ENCODE measurements around the gene GCGR. TPM values are rescaled to one million over a fixed set of nuclear protein-coding genes. Genes with fewer than 3 reads are reported as not detected.

Gene GCGR
- total and polyA plus RNA-seq, 2 of the 13 experiments (the other 11 are each of a cell fraction or from before 2014, with no cell fraction given) = 0.04 to 0.13 TPM

- peak; percentile 99 for TF ChIP-seq ZNF615 (CRISPR knock-in tag; IDR thresholded peaks at IDR 0.05; ENCODE audit: borderline replicate concordance)
- TF ChIP-seq BCL3 (CRISPR knock-in tag; IDR thresholded peaks at IDR 0.05) = peak; percentile 92
- TF ChIP-seq KAT7 (CRISPR knock-in tag; IDR thresholded peaks at IDR 0.05; ENCODE audit: borderline replicate concordance) = peak; percentile 50; the same call in 1 of the 2 replicates
- TF ChIP-seq KMT2A (CRISPR knock-in tag; IDR thresholded peaks at IDR 0.05) = peak; percentile 48; the same call in 1 of the 2 replicates
- TF ChIP-seq POLR2AphosphoS5 (IDR thresholded peaks at IDR 0.05; ENCODE audit: low read depth, low read length) = peak; percentile 76
- TF ChIP-seq DPF2 (CRISPR knock-in tag; IDR thresholded peaks at IDR 0.05; ENCODE audit: borderline replicate concordance, low read depth) = peak; percentile 83
- TF ChIP-seq ZBTB4 (CRISPR knock-in tag; IDR thresholded peaks at IDR 0.05; ENCODE audit: borderline replicate concordance) = no peak; the same call in 1 of the 2 replicates
- TF ChIP-seq STAG1 (CRISPR knock-in tag; IDR thresholded peaks at IDR 0.05) = no peak
- no peak for TF ChIP-seq ZNF576 (CRISPR knock-in tag; IDR thresholded peaks at IDR 0.05)
- TF ChIP-seq RBM39 (IDR thresholded peaks at IDR 0.05; ENCODE audit: low read depth, low read length, poor library complexity, severe bottlenecking) = peak; percentile 58
- no peak for TF ChIP-seq SP140L (CRISPR knock-in tag; IDR thresholded peaks at IDR 0.05; ENCODE audit: borderline replicate concordance)
- TF ChIP-seq ZC3H4 (CRISPR knock-in tag; IDR thresholded peaks at IDR 0.05; ENCODE audit: borderline replicate concordance) = peak; percentile 99
- peak; percentile 77 for TF ChIP-seq DZIP1 (CRISPR knock-in tag; IDR thresholded peaks at IDR 0.05)
- TF ChIP-seq ZSCAN5A (CRISPR knock-in tag; IDR thresholded peaks at IDR 0.05; ENCODE audit: borderline replicate concordance) = no peak
- peak; percentile 79 for TF ChIP-seq ZFX (CRISPR knock-in tag; IDR thresholded peaks at IDR 0.05; ENCODE audit: low read depth)
- TF ChIP-seq ZNF598 (CRISPR knock-in tag; IDR thresholded peaks at IDR 0.05; ENCODE audit: borderline replicate concordance) = peak; percentile 71; the same call in 1 of the 2 replicates
Observed at GRCh38 chr17:81833160-81833920, 29.4 kb downstream of the GCGR start, which contains the start of gene MCRIP1 (continued).

Data from HepG2 (cell line).